ENCODE results near the gene AGAP1. TPM values are rescaled to one million over a fixed set of nuclear protein-coding genes. Genes with fewer than 3 reads are reported as not detected.
A peak's percentile ranks its signal among the peaks of the same experiment; 100 is the strongest.

The AGAP1 gene
- total RNA-seq, 1 donor from 2014 or later = 43.8 TPM

DNA sequence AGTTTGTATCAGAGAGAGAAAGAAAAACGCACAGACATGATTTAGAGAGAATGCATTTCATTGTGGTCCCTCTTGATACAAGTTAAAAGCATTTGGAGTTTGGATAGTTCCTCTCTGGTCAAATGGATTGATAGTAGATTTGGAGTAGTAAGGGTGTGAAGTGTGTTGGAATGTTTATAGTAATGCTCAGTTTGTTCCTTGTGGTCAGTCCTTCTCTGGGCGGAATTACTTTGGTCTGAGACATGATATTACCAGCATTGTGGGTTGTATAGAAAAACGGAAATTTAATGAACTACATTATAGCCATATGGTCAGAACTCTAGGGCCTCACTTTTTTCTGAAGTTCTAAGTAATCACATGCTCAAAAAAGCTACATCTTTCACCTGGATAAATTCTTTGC, 178.9 kb downstream of the AGAP1 start:
- H3K4me3 Mint-ChIP-seq (ENCODE audit: unreplicated experiment) = no peak overlapping the region
- TF ChIP-seq, protein P1, sequence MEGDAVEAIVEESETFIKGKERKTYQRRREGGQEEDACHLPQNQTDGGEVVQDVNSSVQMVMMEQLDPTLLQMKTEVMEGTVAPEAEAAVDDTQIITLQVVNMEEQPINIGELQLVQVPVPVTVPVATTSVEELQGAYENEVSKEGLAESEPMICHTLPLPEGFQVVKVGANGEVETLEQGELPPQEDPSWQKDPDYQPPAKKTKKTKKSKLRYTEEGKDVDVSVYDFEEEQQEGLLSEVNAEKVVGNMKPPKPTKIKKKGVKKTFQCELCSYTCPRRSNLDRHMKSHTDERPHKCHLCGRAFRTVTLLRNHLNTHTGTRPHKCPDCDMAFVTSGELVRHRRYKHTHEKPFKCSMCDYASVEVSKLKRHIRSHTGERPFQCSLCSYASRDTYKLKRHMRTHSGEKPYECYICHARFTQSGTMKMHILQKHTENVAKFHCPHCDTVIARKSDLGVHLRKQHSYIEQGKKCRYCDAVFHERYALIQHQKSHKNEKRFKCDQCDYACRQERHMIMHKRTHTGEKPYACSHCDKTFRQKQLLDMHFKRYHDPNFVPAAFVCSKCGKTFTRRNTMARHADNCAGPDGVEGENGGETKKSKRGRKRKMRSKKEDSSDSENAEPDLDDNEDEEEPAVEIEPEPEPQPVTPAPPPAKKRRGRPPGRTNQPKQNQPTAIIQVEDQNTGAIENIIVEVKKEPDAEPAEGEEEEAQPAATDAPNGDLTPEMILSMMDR (IDR thresholded peaks at IDR 0.05) = no peak
- no peak for DNase-seq (ENCODE audit: extremely low spot score, unreplicated experiment)
- H3K27ac Mint-ChIP-seq (ENCODE audit: unreplicated experiment) = peak overlapping the region; percentile 0
- no peaks in the 10 kb centered on the region for H3K36me3 Mint-ChIP-seq (ENCODE audit: unreplicated experiment)
- H3K4me1 Mint-ChIP-seq (ENCODE audit: unreplicated experiment) = peaks cover 36% of the 10 kb centered on the region
- H3K9me3 Mint-ChIP-seq (ENCODE audit: unreplicated experiment) = no peaks in the 10 kb centered on the region
- H3K27me3 Mint-ChIP-seq (ENCODE audit: unreplicated experiment) = no peaks in the 10 kb centered on the region

DNA sequence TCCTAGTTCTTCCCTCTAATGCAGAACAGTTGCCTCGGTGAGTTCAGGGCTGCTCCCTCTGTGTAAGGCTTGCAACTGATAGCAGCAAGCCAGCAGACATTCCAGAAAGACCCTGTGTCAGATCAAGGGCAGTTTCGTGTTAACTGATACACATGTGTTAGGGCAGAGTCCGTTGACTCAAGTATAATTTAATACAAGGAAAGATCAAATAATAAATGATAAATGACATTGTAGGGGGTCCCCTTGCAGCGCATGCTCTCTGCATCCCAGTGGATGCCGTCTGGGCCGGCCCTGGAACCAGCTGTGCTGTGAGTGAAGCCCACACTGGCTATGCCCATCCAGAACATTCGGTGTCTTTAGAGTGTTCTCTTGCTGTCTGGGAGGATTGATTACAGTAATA, 180.3 kb downstream of the AGAP1 start:
- no peaks in the 10 kb centered on the region for H3K9me3 Mint-ChIP-seq (ENCODE audit: unreplicated experiment)
- TF ChIP-seq, protein P1 (IDR thresholded peaks at IDR 0.05) = no peak
- no peak for DNase-seq (ENCODE audit: extremely low spot score, unreplicated experiment)
- H3K4me1 Mint-ChIP-seq (ENCODE audit: unreplicated experiment) = peaks cover 34% of the 10 kb centered on the region
- H3K36me3 Mint-ChIP-seq (ENCODE audit: unreplicated experiment) = no peaks in the 10 kb centered on the region
- no peak overlapping the region for H3K27ac Mint-ChIP-seq (ENCODE audit: unreplicated experiment)
- H3K27me3 Mint-ChIP-seq (ENCODE audit: unreplicated experiment) = no peaks in the 10 kb centered on the region
- no peak overlapping the region for H3K4me3 Mint-ChIP-seq (ENCODE audit: unreplicated experiment)

DNA sequence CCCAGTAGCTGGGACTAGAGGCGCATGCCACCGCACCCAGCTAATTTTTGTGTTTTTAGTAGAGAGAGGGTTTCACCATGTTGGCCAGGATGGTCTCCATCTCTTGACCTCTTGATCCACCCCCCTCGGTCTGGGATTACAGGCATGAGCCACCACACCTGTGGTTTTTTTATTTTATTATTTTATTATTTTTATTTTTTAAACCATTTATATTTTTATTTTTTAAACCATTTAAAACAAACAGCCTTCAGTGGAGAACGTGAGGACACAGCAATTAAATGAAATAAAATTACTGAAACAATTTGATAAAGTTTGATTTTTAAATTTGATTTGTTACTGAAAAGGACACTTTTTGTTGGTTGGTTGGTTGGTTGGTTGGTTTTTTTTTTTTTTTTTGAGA, 181.0 kb downstream of the AGAP1 start:
- TF ChIP-seq, protein P1 (IDR thresholded peaks at IDR 0.05) = no peak
- Mint-ChIP-seq H3K27ac (ENCODE audit: unreplicated experiment) (no peak overlapping the region), H3K4me1 (ENCODE audit: unreplicated experiment) (peaks cover 39% of the 10 kb centered on the region), H3K4me3 (ENCODE audit: unreplicated experiment) (no peak overlapping the region), H3K9me3 (ENCODE audit: unreplicated experiment) (no peaks in the 10 kb centered on the region), H3K27me3 (ENCODE audit: unreplicated experiment) (no peaks in the 10 kb centered on the region), H3K36me3 (ENCODE audit: unreplicated experiment) (no peaks in the 10 kb centered on the region)
- DNase-seq (ENCODE audit: extremely low spot score, unreplicated experiment) = no peak

DNA sequence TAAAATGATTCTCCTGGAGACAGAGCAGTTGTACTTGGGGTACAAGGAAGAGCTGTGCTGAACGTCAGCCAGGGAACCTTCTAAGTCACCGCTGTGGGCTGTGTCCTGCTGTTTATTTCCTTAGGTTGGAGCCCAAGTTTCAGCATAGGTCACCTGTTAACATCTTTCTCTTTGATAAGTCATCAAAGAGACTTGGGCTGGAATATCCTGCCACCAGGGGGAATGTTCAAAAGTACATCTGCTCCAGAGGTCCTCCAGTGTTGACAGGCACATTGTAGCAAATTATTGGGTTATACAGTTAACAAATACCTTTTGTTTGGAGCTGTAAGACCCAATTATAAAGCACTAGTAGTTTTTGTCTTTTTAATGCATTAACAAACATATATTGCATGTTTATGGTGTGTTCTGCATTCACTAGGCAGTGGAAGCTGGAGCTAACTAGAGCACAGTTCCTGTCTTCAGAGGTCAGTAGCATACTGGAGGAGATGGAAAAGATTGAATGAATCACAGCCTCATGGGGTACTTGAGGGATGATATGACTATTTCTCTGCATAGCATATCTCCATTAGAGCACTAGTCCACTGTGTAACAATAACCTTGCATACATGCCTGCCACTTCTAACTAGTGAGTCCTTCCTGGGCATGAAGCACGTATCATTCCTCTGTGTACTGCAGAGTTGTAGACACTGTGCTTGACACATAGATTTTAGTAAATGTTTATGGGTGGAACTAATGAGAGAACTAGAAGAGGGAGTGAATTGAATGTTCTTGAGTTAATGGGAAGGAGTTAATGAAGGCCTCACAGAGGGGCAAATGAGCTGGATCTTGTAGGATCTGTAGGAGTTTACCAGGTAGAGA, 182.1 kb downstream of the AGAP1 start:
- TF ChIP-seq, protein P1 (IDR thresholded peaks at IDR 0.05) = no peak
- H3K4me3 Mint-ChIP-seq (ENCODE audit: unreplicated experiment) = no peak overlapping the region
- DNase-seq (ENCODE audit: extremely low spot score, unreplicated experiment) = no peak
- peaks cover 42% of the 10 kb centered on the region for H3K4me1 Mint-ChIP-seq (ENCODE audit: unreplicated experiment)
- no peaks in the 10 kb centered on the region for H3K9me3 Mint-ChIP-seq (ENCODE audit: unreplicated experiment)
- no peak overlapping the region for H3K27ac Mint-ChIP-seq (ENCODE audit: unreplicated experiment)
- no peaks in the 10 kb centered on the region for H3K27me3 Mint-ChIP-seq (ENCODE audit: unreplicated experiment)
- no peaks in the 10 kb centered on the region for H3K36me3 Mint-ChIP-seq (ENCODE audit: unreplicated experiment)

GRCh38 chr2:235676536-235676799, 182.6 kb downstream of the AGAP1 start:
- no peak overlapping the region for H3K4me3 Mint-ChIP-seq (ENCODE audit: unreplicated experiment)
- DNase-seq (ENCODE audit: extremely low spot score, unreplicated experiment) = no peak
- TF ChIP-seq, protein P1 (IDR thresholded peaks at IDR 0.05) = no peak
- no peaks in the 10 kb centered on the region for H3K27me3 Mint-ChIP-seq (ENCODE audit: unreplicated experiment)
- no peaks in the 10 kb centered on the region for H3K36me3 Mint-ChIP-seq (ENCODE audit: unreplicated experiment)
- H3K9me3 Mint-ChIP-seq (ENCODE audit: unreplicated experiment) = no peaks in the 10 kb centered on the region
- H3K4me1 Mint-ChIP-seq (ENCODE audit: unreplicated experiment) = peaks cover 40% of the 10 kb centered on the region
- no peak overlapping the region for H3K27ac Mint-ChIP-seq (ENCODE audit: unreplicated experiment)

Measured in osteocyte (in vitro differentiated cells).